Upper lobe of left lung (tissue), 6 donors: ENCODE measurements around the gene UCK2. TPM values are rescaled to one million over a fixed set of nuclear protein-coding genes. Genes with fewer than 3 reads are reported as not detected.
A peak's percentile ranks its signal among the peaks of the same experiment; 100 is the strongest.

Experiments
- ATAC-seq, 2 donors: fragments of 200-7000 bp; cut with Tn5 transposase; one replicate each; pipeline ENCODE4 v1.9.1; 2022; ENCODE audit warnings: mild to moderate bottlenecking in 2 of 2, moderate library complexity in 2 of 2; ENCODE audit not compliant: low FRiP score in 2 of 2
- DNase-seq, 2 donors: peaks; one replicate each; pipeline ENCODE4 v3.0.0-alpha.2; 2019 to 2020
- H3K27ac ChIP-seq, 4 donors: fragments of 200-600 bp; sonication (generic); one replicate each; pipeline ENCODE4 v1.5.1; 2016 to 2019
- H3K27me3 ChIP-seq, 4 donors: fragments of 200-600 bp; sonication (generic); one replicate each; pipeline ENCODE4 v1.5.1; 2017 to 2019
- H3K36me3 ChIP-seq, 4 donors: fragments of 200-600 bp; sonication (generic); one replicate each; pipeline ENCODE4 v1.5.1; 2016 to 2019
- H3K4me1 ChIP-seq, 4 donors: fragments of 200-600 bp; sonication (generic); one replicate each; pipeline ENCODE4 v1.5.1; 2018 to 2019
- H3K4me3 ChIP-seq, 4 donors: fragments of 200-600 bp; sonication (generic); one replicate each; pipeline ENCODE4 v1.5.1; 2017 to 2019; ENCODE audit warnings: mild to moderate bottlenecking in 2 of 4, moderate library complexity in 1 of 4
- H3K9me3 ChIP-seq, 4 donors: fragments of 200-600 bp; sonication (generic); one replicate each; pipeline ENCODE4 v1.5.1; 2018 to 2019
- EP300 ChIP-seq, 4 donors: sonication (generic); formaldehyde crosslinking; IDR thresholded peaks; one replicate each; pipeline ENCODE4 v1.5.1; 2017; ENCODE audit warnings: antibody characterized with exemption in 4 of 4, control low read depth in 2 of 4
- POLR2A ChIP-seq, 4 donors: fragments of 450-650 bp; IDR thresholded peaks; one replicate each; pipeline ENCODE4 v1.5.1; 2016 to 2017; ENCODE audit warnings: antibody characterized with exemption in 4 of 4, mild to moderate bottlenecking in 2 of 4
- POLR2AphosphoS5 ChIP-seq, 2 donors: sonication (generic); formaldehyde crosslinking; IDR thresholded peaks; one replicate each; pipeline ENCODE4 v1.5.1; 2017; ENCODE audit warnings: antibody characterized with exemption in 2 of 2
- WGBS, 2 donors: methylation state at CpG; one replicate each; pipeline ENCODE4 v1.1.5; 2017 to 2018; 5-methylcytosine and 5-hydroxymethylcytosine counted together
- total RNA-seq, 6 donors: library from RNA; depleted of rRNA in 4 of 6; stranded (reverse); fragments of >200 nt in 4 of 6; gene quantifications; one replicate each; pipeline versions ENCODE4 v1.1.0 to v1.2.1, GENCODE V29; 2016 to 2021
- TF ChIP-seq, protein P1 (sequence below), 6 experiments: fragments of 450-650 bp in 4 of 6; fragments of 200-600 bp in 2 of 6; sonication (generic) in 2 of 6; IDR thresholded peaks; one replicate each; pipeline ENCODE4 v1.5.1; 2016 to 2019; ENCODE audit warnings: antibody characterized with exemption in 6 of 6
- donor health status: DM: no; HTN: no; CAD: no; lungs with moderate emphysema.
- donor health status: DM: no; HTN: yes; CAD: no; lungs with severe emphysema.

Gene UCK2
- total RNA-seq, 6 donors from 2014 or later, result 7.5 to 17.9 (median 9.7) TPM

DNA sequence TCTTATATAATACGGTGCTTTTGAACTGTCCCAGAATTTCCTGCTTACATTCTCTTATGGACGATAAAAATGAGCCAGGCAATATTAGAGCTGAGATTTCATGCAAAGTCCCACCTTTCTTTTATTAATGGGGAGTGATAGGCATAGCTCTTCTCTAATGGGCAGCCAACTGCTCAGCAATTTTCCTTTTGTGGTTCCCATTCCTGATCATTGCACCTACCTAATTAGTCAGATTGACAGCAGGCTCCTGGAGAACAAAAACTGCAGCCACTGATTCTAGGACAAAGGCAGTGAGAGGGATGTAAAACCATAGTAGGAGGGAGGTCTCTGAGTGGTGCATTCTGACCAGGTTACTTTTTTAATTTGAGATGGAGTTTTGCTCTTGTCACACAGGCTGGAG lies 110.4 kb downstream of the UCK2 start:
- Histone ChIP-seq H3K27me3 (no peaks in the 10 kb centered on the region), H3K27ac (no peak overlapping the region), H3K36me3 (no peaks in the 10 kb centered on the region), H3K9me3 (no peaks in the 10 kb centered on the region), H3K4me1 (no peaks in the 10 kb centered on the region), H3K4me3 (no peak overlapping the region)
- 83 to 87% methylated on average over 2 of the region's 2 CpGs for WGBS, 2 donors
- DNase-seq, result no peak
- ATAC-seq, result no peak
- TF ChIP-seq POLR2AphosphoS5 (IDR thresholded peaks at IDR 0.05) (no peak), EP300 (IDR thresholded peaks at IDR 0.05) (no peak), POLR2A (IDR thresholded peaks at IDR 0.05) (no peak)
- TF ChIP-seq, protein P1, sequence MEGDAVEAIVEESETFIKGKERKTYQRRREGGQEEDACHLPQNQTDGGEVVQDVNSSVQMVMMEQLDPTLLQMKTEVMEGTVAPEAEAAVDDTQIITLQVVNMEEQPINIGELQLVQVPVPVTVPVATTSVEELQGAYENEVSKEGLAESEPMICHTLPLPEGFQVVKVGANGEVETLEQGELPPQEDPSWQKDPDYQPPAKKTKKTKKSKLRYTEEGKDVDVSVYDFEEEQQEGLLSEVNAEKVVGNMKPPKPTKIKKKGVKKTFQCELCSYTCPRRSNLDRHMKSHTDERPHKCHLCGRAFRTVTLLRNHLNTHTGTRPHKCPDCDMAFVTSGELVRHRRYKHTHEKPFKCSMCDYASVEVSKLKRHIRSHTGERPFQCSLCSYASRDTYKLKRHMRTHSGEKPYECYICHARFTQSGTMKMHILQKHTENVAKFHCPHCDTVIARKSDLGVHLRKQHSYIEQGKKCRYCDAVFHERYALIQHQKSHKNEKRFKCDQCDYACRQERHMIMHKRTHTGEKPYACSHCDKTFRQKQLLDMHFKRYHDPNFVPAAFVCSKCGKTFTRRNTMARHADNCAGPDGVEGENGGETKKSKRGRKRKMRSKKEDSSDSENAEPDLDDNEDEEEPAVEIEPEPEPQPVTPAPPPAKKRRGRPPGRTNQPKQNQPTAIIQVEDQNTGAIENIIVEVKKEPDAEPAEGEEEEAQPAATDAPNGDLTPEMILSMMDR (IDR thresholded peaks at IDR 0.05), result no peak

DNA sequence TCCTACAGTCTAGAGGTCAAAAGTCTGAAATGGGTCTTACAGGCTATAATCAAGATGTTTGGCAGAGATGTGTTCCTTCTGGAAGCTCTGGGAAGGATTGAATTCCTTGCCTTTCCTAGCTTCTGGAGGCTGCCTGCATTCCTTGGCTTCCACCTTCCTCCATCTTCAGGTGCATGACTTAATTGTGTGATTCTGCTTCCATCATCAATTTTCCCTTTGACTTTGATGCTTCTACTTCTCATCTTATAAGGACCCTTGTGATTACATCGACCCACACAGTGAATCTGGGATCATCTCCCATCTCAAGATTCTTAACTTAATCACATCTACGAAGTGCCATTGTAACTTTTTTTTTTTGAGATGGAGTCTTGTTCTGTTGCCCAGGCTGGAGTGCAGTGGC lies 111.4 kb downstream of the UCK2 start:
- H3K4me1 ChIP-seq, result no peaks in the 10 kb centered on the region
- DNase-seq, result no peak
- TF ChIP-seq POLR2AphosphoS5 (IDR thresholded peaks at IDR 0.05), result no peak
- TF ChIP-seq, protein P1 (IDR thresholded peaks at IDR 0.05), result no peak
- no peak for TF ChIP-seq POLR2A (IDR thresholded peaks at IDR 0.05)
- no peak for TF ChIP-seq EP300 (IDR thresholded peaks at IDR 0.05)
- no peak overlapping the region for H3K27ac ChIP-seq
- H3K27me3 ChIP-seq, result no peaks in the 10 kb centered on the region
- H3K9me3 ChIP-seq, result no peaks in the 10 kb centered on the region
- ATAC-seq, result no peak
- no peaks in the 10 kb centered on the region for H3K36me3 ChIP-seq
- 70 to 88% methylated on average over 2 of the region's 2 CpGs for WGBS, 2 donors
- no peak overlapping the region for H3K4me3 ChIP-seq

DNA sequence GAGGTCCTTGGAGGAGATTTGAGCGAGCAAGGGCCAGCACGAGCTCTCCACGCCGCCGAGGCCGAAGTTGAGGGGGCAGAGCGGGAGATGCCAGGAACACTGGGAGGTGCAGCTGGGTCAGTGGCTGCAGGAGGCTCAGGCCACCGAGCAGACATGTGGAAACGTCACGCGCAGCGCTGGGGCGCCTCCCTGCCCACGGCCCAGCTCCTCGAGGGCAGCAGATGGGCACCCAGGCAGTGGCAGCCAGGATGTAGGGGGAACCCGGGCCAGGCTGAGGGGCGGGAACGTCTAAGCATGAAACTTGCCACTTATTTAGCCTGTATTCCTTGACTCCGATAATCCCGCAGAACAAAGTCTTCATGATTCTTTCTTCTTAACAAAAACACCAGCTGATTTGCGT lies 114.1 kb downstream of the UCK2 start:
- ATAC-seq (no peak), DNase-seq (peak in 1 of 2 donors; percentile 79)
- no peak for TF ChIP-seq POLR2AphosphoS5 (IDR thresholded peaks at IDR 0.05)
- no peak for TF ChIP-seq POLR2A (IDR thresholded peaks at IDR 0.05)
- TF ChIP-seq EP300 (IDR thresholded peaks at IDR 0.05), result no peak
- TF ChIP-seq, protein P1 (IDR thresholded peaks at IDR 0.05), result no peak
- Histone ChIP-seq H3K27me3 (no peaks in the 10 kb centered on the region), H3K27ac (no peak overlapping the region), H3K36me3 (no peaks in the 10 kb centered on the region), H3K4me1 (no peaks in the 10 kb centered on the region), H3K9me3 (no peaks in the 10 kb centered on the region), H3K4me3 (no peak overlapping the region)
- WGBS, 2 donors, result 90 to 93% methylated on average over 21 of the region's 21 CpGs

DNA sequence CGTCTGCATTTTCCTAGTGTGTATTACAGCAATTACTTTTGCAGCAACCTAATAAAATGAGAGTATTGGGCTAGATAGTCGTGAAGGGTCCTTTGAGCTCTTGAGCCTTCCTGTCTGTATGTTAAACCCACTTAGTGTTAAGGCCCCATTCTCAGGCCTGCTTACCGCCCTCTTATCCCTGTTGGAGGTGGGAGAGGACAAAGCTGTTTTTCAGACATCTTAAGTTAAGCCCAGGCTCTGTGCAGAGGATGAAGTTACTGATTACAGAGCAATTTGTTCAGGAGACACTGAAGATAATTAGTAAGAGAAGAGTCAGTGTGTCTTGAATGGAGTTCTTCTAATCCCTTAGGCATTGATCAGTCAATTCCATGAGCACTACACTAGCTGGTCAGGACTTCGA lies 114.6 kb downstream of the UCK2 start:
- DNase-seq, result no peak
- Histone ChIP-seq H3K4me1 (no peaks in the 10 kb centered on the region), H3K9me3 (no peaks in the 10 kb centered on the region), H3K4me3 (no peak overlapping the region), H3K27me3 (no peaks in the 10 kb centered on the region), H3K27ac (no peak overlapping the region), H3K36me3 (no peaks in the 10 kb centered on the region)
- WGBS, 2 donors, result 58 to 68% methylated on average over 4 of the region's 4 CpGs
- TF ChIP-seq POLR2A (IDR thresholded peaks at IDR 0.05), result no peak
- no peak for TF ChIP-seq EP300 (IDR thresholded peaks at IDR 0.05)
- no peak for TF ChIP-seq POLR2AphosphoS5 (IDR thresholded peaks at IDR 0.05)
- TF ChIP-seq, protein P1 (IDR thresholded peaks at IDR 0.05), result no peak
- ATAC-seq, result no peak

DNA sequence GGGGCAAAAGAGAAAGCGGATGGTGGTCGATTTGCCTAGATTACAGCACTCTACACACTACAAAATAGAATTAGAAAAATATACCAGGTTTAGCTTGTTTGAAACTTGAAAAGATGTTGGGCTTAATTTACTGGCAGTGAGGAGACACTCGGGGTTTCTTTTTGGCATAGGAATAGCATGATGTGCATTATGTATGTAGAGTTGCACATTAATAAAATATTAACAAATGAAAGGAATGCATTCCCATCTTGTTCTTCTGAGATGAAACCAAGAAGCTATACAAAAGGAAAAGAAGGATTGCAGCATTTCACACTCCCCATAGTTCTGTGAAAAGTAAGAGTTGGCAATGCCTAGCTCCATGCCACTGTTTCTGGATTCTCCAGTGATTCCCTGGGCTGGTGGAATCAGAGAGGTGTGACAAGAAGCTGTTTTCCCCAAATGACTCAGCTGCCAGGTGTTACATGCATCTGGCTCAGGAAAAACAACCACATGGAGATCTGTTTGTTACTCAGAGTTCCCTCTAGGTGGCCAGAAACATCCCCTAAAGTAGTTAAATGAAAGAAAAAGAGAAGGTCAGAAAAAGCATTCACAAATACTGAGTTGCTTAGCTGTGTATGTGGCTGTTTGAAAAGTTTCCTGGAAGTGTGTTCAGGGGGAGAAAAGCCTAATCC lies 115.6 kb downstream of the UCK2 start:
- no peak overlapping the region for H3K4me3 ChIP-seq
- TF ChIP-seq, protein P1 (IDR thresholded peaks at IDR 0.05), result no peak
- TF ChIP-seq POLR2AphosphoS5 (IDR thresholded peaks at IDR 0.05) (no peak), POLR2A (IDR thresholded peaks at IDR 0.05) (no peak), EP300 (IDR thresholded peaks at IDR 0.05) (no peak)
- H3K27ac ChIP-seq, result no peak overlapping the region
- ATAC-seq, result no peak
- DNase-seq, result no peak
- no peaks in the 10 kb centered on the region for H3K9me3 ChIP-seq
- no peaks in the 10 kb centered on the region for H3K36me3 ChIP-seq
- H3K27me3 ChIP-seq, result no peaks in the 10 kb centered on the region
- 78 to 79% methylated on average over 3 of the region's 3 CpGs for WGBS, 2 donors
- H3K4me1 ChIP-seq, result no peaks in the 10 kb centered on the region
